ENCODE measurements around the gene DDX46.
"Not testable (repeated sequence)": the region's sequence is repeated elsewhere in the genome, so short reads cannot be mapped to it uniquely, and the experiment has no call there.

DDX46 gene

GRCh38 chr5:134758504-134759341 is at the start of gene DDX46:
TSS of gene DDX46 (plus strand) at chr5:134758779. CDS start at chr5:134758939, 160 bp downstream.
- no peaks in the 10 kb centered on the region for H3K9me3 ChIP-seq (ENCODE audit: control insufficient read depth, insufficient read depth, low read length)
- no peaks in the 10 kb centered on the region for H3K27me3 ChIP-seq (ENCODE audit: control insufficient read depth, insufficient read depth, low read length)
- peak within 1 kb of the TSS; percentile 96 for H3K4me3 ChIP-seq (ENCODE audit: low read depth, low read length)
- peaks cover 7% of the 10 kb centered on the region; the same call in 1 of the 2 replicates for H3K4me1 ChIP-seq (ENCODE audit: control insufficient read depth, insufficient read depth, low read length)
- H3K9ac ChIP-seq (ENCODE audit: low read depth, low read length): peak within 1 kb of the TSS; percentile 96
- peaks cover 15% of the 10 kb centered on the region for H3K36me3 ChIP-seq (ENCODE audit: control insufficient read depth, insufficient read depth, low read length)
- peak within 1 kb of the TSS; percentile 92 for H3K27ac ChIP-seq (ENCODE audit: low read depth, low read length)

- H3K27me3 ChIP-seq (ENCODE audit: control insufficient read depth, insufficient read depth, low read length): no peaks in the 10 kb centered on the region
- H3K9me3 ChIP-seq (ENCODE audit: control insufficient read depth, insufficient read depth, low read length): no peaks in the 10 kb centered on the region
- H3K4me1 ChIP-seq (ENCODE audit: control insufficient read depth, insufficient read depth, low read length): no peaks in the 10 kb centered on the region
- no peak overlapping the region for H3K27ac ChIP-seq (ENCODE audit: low read depth, low read length)
- no peak overlapping the region for H3K9ac ChIP-seq (ENCODE audit: low read depth, low read length)
- H3K36me3 ChIP-seq (ENCODE audit: control insufficient read depth, insufficient read depth, low read length): peaks cover 64% of the 10 kb centered on the region
- H3K4me3 ChIP-seq (ENCODE audit: low read depth, low read length): no peak overlapping the region
These were observed 44.5 kb upstream of the DDX46 start for GRCh38 chr5:134714120-134714519.

- Histone ChIP-seq H3K27ac (ENCODE audit: low read depth, low read length) (no peak overlapping the region), H3K9ac (ENCODE audit: low read depth, low read length) (no peak overlapping the region), H3K4me3 (ENCODE audit: low read depth, low read length) (no peak overlapping the region), H3K9me3 (ENCODE audit: control insufficient read depth, insufficient read depth, low read length) (no peaks in the 10 kb centered on the region), H3K4me1 (ENCODE audit: control insufficient read depth, insufficient read depth, low read length) (no peaks in the 10 kb centered on the region), H3K36me3 (ENCODE audit: control insufficient read depth, insufficient read depth, low read length) (peaks cover 64% of the 10 kb centered on the region), H3K27me3 (ENCODE audit: control insufficient read depth, insufficient read depth, low read length) (no peaks in the 10 kb centered on the region)
These were observed 44.0 kb upstream of the DDX46 start for GRCh38 chr5:134714541-134714940.

- not testable (repeated sequence) for H3K27ac ChIP-seq (ENCODE audit: low read depth, low read length); H3K4me3 ChIP-seq (ENCODE audit: low read depth, low read length); H3K4me1 ChIP-seq (ENCODE audit: control insufficient read depth, insufficient read depth, low read length); H3K27me3 ChIP-seq (ENCODE audit: control insufficient read depth, insufficient read depth, low read length); H3K9me3 ChIP-seq (ENCODE audit: control insufficient read depth, insufficient read depth, low read length); H3K9ac ChIP-seq (ENCODE audit: low read depth, low read length)
- H3K36me3 ChIP-seq (ENCODE audit: control insufficient read depth, insufficient read depth, low read length): peaks cover 63% of the 10 kb centered on the region
These were observed 43.1 kb upstream of the DDX46 start for GRCh38 chr5:134715466-134715865.

GRCh38 chr5:134724872-134725271 is 33.7 kb upstream of the DDX46 start:
- no peaks in the 10 kb centered on the region for H3K27me3 ChIP-seq (ENCODE audit: control insufficient read depth, insufficient read depth, low read length)
- peaks cover 53% of the 10 kb centered on the region for H3K36me3 ChIP-seq (ENCODE audit: control insufficient read depth, insufficient read depth, low read length)
- no peaks in the 10 kb centered on the region for H3K4me1 ChIP-seq (ENCODE audit: control insufficient read depth, insufficient read depth, low read length)
- no peak overlapping the region for H3K27ac ChIP-seq (ENCODE audit: low read depth, low read length)
- H3K9ac ChIP-seq (ENCODE audit: low read depth, low read length): no peak overlapping the region
- no peaks in the 10 kb centered on the region for H3K9me3 ChIP-seq (ENCODE audit: control insufficient read depth, insufficient read depth, low read length)
- no peak overlapping the region for H3K4me3 ChIP-seq (ENCODE audit: low read depth, low read length)

GRCh38 chr5:134732819-134733218 is 25.8 kb upstream of the DDX46 start:
- Histone ChIP-seq H3K9me3 (ENCODE audit: control insufficient read depth, insufficient read depth, low read length) (no peaks in the 10 kb centered on the region), H3K9ac (ENCODE audit: low read depth, low read length) (no peak overlapping the region; the same call in 1 of the 2 replicates), H3K4me3 (ENCODE audit: low read depth, low read length) (no peak overlapping the region), H3K4me1 (ENCODE audit: control insufficient read depth, insufficient read depth, low read length) (no peaks in the 10 kb centered on the region), H3K27ac (ENCODE audit: low read depth, low read length) (no peak overlapping the region), H3K27me3 (ENCODE audit: control insufficient read depth, insufficient read depth, low read length) (no peaks in the 10 kb centered on the region), H3K36me3 (ENCODE audit: control insufficient read depth, insufficient read depth, low read length) (no peaks in the 10 kb centered on the region)

- no peak overlapping the region for H3K27ac ChIP-seq (ENCODE audit: low read depth, low read length)
- no peak overlapping the region for H3K4me3 ChIP-seq (ENCODE audit: low read depth, low read length)
- H3K9ac ChIP-seq (ENCODE audit: low read depth, low read length): no peak overlapping the region
- no peaks in the 10 kb centered on the region for H3K27me3 ChIP-seq (ENCODE audit: control insufficient read depth, insufficient read depth, low read length)
- no peaks in the 10 kb centered on the region for H3K9me3 ChIP-seq (ENCODE audit: control insufficient read depth, insufficient read depth, low read length)
- H3K4me1 ChIP-seq (ENCODE audit: control insufficient read depth, insufficient read depth, low read length): peaks cover 4% of the 10 kb centered on the region; the same call in 1 of the 2 replicates
- no peaks in the 10 kb centered on the region for H3K36me3 ChIP-seq (ENCODE audit: control insufficient read depth, insufficient read depth, low read length)
These were observed 23.3 kb upstream of the DDX46 start for GRCh38 chr5:134735243-134735642.

GRCh38 chr5:134736173-134736812 is 22.3 kb upstream of the DDX46 start:
- H3K4me1 ChIP-seq (ENCODE audit: control insufficient read depth, insufficient read depth, low read length): peaks cover 7% of the 10 kb centered on the region; the same call in 1 of the 2 replicates
- no peak overlapping the region for H3K9ac ChIP-seq (ENCODE audit: low read depth, low read length)
- H3K4me3 ChIP-seq (ENCODE audit: low read depth, low read length): no peak overlapping the region
- H3K27ac ChIP-seq (ENCODE audit: low read depth, low read length): no peak overlapping the region
- H3K9me3 ChIP-seq (ENCODE audit: control insufficient read depth, insufficient read depth, low read length): no peaks in the 10 kb centered on the region
- H3K36me3 ChIP-seq (ENCODE audit: control insufficient read depth, insufficient read depth, low read length): peaks cover 6% of the 10 kb centered on the region
- no peaks in the 10 kb centered on the region for H3K27me3 ChIP-seq (ENCODE audit: control insufficient read depth, insufficient read depth, low read length)

- no peaks in the 10 kb centered on the region for H3K9me3 ChIP-seq (ENCODE audit: control insufficient read depth, insufficient read depth, low read length)
- peak within 1 kb of the TSS; percentile 89 for H3K4me3 ChIP-seq (ENCODE audit: low read depth, low read length)
- H3K27me3 ChIP-seq (ENCODE audit: control insufficient read depth, insufficient read depth, low read length): no peaks in the 10 kb centered on the region
- H3K27ac ChIP-seq (ENCODE audit: low read depth, low read length): peak within 1 kb of the TSS; percentile 56
- peaks cover 7% of the 10 kb centered on the region; the same call in 1 of the 2 replicates for H3K4me1 ChIP-seq (ENCODE audit: control insufficient read depth, insufficient read depth, low read length)
- peaks cover 20% of the 10 kb centered on the region for H3K36me3 ChIP-seq (ENCODE audit: control insufficient read depth, insufficient read depth, low read length)
- H3K9ac ChIP-seq (ENCODE audit: low read depth, low read length): peak within 1 kb of the TSS; percentile 94
These were observed 20.2 kb upstream of the DDX46 start, which contains the start of gene CAMLG for GRCh38 chr5:134738133-134738962. TSS of gene CAMLG (plus strand) at chr5:134738548. CDS start at chr5:134738621, 73 bp downstream.

- Histone ChIP-seq H3K9ac (ENCODE audit: low read depth, low read length) (peak overlapping the region; percentile 94), H3K9me3 (ENCODE audit: control insufficient read depth, insufficient read depth, low read length) (no peaks in the 10 kb centered on the region), H3K27me3 (ENCODE audit: control insufficient read depth, insufficient read depth, low read length) (no peaks in the 10 kb centered on the region), H3K4me1 (ENCODE audit: control insufficient read depth, insufficient read depth, low read length) (peaks cover 7% of the 10 kb centered on the region; the same call in 1 of the 2 replicates), H3K36me3 (ENCODE audit: control insufficient read depth, insufficient read depth, low read length) (peaks cover 24% of the 10 kb centered on the region), H3K4me3 (ENCODE audit: low read depth, low read length) (peak overlapping the region; percentile 89), H3K27ac (ENCODE audit: low read depth, low read length) (no peak overlapping the region)
These were observed 19.5 kb upstream of the DDX46 start for GRCh38 chr5:134738963-134739661.
